Dedifferentiated amniotic fluid mesenchymal stem cell (primary cell): Measurements from ENCODE around the gene SPHK1.

Source experiments
- DNase-seq: peaks from one replicate; pipeline ENCODE4 v3.0.0-alpha.2; 2016; ENCODE audit errors: extremely low spot score

Gene SPHK1

DNA sequence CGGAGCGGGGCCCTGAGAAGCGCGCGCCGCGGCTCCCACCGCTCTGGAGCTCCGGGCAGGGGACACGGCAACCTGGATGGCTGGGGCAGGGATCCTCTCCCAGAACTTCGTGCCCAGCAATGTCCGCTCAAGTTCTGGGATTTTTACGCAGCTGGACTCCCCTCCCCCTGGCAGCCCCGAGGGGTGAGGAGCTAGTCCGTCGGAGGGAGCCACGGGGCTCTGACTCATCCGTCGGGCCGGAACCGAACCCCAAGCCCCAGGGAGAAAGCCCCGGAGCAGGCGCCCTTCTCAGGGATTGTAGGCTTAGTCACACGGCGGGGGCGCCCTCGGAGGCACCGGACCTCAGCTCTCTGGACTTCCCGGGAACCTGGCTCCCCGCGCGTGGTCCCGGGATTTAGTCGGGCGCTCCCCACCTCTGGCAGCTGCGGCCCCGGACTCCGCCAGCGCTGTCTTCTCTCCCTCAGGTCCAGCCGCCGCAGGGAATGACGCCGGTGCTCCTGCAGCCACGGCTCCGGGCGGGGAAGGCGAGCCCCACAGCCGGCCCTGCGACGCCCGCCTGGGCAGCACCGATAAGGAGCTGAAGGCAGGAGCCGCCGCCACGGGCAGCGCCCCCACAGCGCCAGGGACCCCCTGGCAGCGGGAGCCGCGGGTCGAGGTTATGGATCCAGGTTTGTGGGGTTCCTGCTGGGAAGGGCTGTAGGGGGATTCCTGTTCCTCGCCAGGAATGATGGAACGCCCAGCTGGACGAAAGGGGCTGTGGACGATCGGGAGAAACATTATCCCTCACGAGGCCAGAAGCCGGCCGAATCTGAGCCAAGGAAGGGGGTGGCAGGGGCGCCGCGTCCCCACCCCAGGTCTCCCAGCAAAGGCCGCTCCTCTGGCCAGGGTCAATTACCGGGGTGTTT, 830 bp downstream of the SPHK1 start:
- peak; percentile 23 for DNase-seq

DNA sequence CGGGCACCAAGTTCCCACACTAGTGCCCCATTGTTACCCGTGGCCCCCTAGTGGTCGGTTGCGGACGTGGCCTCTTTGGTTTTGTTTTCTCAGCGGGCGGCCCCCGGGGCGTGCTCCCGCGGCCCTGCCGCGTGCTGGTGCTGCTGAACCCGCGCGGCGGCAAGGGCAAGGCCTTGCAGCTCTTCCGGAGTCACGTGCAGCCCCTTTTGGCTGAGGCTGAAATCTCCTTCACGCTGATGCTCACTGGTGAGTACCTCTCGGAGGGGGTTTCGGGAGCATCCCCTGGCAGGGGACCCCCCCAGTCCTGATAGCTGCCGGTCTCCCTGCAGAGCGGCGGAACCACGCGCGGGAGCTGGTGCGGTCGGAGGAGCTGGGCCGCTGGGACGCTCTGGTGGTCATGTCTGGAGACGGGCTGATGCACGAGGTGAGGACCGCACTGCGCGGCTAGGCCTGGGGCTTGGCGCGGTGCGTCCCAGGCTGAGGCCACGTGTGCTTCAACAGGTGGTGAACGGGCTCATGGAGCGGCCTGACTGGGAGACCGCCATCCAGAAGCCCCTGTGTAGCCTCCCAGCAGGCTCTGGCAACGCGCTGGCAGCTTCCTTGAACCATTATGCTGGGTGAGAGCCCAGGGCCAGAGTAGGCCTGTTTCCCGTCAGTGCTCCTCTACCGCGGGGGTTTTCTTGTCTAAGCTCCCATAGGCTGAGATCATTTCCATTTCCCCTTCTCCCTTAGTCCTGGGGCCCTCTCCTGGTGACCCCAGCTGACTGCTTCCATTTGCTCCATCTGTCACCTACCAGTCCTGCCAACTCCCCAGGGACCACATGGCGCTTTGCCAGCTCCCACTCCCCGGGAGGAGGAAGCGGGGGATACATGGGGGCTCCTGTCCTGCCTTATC, 1.7 kb downstream of the SPHK1 start:
- DNase-seq, result peak; percentile 73

DNA sequence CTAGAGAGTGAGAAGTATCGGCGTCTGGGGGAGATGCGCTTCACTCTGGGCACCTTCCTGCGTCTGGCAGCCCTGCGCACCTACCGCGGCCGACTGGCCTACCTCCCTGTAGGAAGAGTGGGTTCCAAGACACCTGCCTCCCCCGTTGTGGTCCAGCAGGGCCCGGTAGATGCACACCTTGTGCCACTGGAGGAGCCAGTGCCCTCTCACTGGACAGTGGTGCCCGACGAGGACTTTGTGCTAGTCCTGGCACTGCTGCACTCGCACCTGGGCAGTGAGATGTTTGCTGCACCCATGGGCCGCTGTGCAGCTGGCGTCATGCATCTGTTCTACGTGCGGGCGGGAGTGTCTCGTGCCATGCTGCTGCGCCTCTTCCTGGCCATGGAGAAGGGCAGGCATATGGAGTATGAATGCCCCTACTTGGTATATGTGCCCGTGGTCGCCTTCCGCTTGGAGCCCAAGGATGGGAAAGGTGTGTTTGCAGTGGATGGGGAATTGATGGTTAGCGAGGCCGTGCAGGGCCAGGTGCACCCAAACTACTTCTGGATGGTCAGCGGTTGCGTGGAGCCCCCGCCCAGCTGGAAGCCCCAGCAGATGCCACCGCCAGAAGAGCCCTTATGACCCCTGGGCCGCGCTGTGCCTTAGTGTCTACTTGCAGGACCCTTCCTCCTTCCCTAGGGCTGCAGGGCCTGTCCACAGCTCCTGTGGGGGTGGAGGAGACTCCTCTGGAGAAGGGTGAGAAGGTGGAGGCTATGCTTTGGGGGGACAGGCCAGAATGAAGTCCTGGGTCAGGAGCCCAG, 2.8 kb downstream of the SPHK1 start:
- no peak for DNase-seq

- DNase-seq, result no peak
These were observed 4.8 kb downstream of the SPHK1 start for GRCh38 chr17:76388966-76389888.

DNA sequence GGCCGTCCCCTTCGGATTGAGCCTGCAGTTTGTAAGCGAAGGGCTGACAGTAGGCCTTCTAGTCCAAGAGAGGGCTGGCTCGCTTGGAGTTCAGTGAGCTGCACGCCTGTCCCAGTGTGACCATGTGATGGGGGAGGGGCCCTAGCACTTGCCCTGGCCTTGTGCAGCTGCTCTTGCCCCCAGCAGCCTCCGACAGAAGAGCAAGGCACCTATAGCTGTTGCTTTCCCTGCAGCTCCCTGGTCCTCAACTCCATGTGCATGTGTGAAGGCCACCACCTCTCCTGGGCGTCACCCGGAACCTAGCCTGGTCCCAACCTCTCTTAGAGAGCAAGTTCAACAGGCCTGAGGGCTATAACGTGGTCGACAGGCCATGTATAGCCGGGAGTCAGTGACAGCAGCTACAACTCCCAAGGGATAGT, 5.6 kb downstream of the SPHK1 start:
- DNase-seq, result no peak

GRCh38 chr17:76391200-76391715, 6.8 kb downstream of the SPHK1 start:
- no peak for DNase-seq

GRCh38 chr17:76394166-76394565, 9.8 kb downstream of the SPHK1 start:
- no peak for DNase-seq

- no peak for DNase-seq
These were observed 11.6 kb downstream of the SPHK1 start for GRCh38 chr17:76395980-76396379.

DNA sequence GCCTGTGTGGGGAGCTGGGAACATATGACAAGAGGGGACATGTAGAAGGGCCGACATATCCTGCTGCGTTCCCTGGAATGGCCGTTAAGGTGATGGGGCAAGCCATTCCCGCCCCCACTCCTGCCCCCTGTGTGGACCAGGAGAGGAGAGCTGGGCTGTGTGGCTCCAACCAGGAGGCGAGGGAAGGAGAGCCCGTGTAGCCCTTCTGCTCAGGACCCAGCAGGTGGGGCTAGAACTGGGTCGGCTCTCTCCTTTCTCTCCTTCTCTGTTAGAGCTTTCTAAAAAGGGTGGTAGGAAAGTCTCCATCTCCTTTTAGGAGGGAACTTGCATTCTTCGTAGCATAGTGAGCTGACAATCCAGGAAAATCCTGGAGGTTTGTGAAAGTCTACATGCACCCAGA, 12.8 kb downstream of the SPHK1 start:
- no peak for DNase-seq

GRCh38 chr17:76397687-76398522, 13.5 kb downstream of the SPHK1 start:
- peak; percentile 76 for DNase-seq

- DNase-seq, result no peak
These were observed 14.2 kb downstream of the SPHK1 start for GRCh38 chr17:76398523-76399174.

DNA sequence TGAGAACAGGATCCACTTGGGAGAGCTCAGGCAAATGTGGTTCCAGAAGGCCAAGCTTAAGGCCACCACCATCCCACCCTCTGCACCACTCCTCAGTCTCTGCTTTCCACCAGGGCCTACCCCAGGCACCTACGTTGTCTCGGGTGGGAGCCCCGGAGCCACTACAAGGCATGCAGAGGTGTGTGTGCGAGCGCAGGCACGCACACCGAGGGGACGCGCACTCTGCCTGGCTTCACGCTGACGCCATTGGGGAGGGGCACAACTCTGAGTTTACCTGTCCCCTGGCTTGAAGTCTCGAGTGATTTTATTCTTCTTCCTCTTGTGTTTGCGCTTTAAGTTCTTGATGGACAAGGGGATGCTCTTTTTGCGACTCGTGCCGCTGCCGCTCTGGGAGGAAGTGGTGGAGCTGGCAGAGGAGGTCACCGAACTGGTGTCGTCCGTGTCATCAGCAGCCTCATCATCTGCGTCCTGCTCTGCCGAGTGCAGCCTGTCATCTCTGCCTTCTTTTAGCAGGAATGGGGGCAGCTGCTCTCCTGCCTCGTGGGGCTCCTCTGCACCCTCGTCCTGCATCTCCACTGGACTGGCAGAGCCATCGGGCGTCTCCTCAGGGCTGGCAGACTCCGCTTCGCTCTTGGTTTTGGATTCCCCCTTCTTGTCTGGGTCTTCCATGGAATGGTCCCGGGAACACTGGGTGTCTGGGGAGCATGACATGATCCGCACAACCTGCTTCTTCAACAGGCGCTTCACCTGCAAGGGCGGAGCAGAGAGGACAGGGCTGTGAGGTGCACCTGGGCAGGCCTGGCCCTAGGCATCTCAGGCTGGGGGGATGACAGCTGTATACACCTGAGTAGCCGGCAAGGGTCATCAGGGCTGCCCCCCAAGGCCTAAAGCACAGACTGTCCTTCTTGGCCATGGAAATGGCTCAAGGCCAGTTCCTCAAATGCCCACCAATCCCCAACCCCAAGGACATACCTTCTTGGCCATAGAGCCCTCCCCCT, 15.1 kb downstream of the SPHK1 start:
- no peak for DNase-seq

DNA sequence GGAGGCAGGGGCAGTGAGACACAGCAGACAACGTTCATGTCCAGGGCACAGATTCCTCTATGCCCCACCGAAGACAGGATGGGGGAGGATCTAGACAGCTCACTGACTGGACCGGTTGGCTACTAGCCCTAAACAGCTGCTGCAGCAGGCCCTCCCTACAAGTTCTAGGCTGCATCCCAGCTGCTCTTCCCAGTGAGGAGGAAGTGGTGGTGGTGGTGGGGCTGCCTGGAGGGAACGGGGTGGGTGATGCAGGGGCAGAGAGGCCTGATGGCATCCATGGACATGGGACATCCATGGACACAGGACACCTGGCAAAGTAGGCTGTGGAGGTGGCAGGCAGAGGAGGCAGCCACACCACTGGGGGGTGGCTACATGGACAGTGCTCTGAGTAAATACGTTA, 18.3 kb downstream of the SPHK1 start:
- DNase-seq, result no peak

GRCh38 chr17:76404256-76404655, 19.8 kb downstream of the SPHK1 start:
- no peak for DNase-seq

- DNase-seq, result no peak
These were observed 20.7 kb downstream of the SPHK1 start for GRCh38 chr17:76404976-76405563.

GRCh38 chr17:76405607-76405966, 21.2 kb downstream of the SPHK1 start:
- no peak for DNase-seq

DNA sequence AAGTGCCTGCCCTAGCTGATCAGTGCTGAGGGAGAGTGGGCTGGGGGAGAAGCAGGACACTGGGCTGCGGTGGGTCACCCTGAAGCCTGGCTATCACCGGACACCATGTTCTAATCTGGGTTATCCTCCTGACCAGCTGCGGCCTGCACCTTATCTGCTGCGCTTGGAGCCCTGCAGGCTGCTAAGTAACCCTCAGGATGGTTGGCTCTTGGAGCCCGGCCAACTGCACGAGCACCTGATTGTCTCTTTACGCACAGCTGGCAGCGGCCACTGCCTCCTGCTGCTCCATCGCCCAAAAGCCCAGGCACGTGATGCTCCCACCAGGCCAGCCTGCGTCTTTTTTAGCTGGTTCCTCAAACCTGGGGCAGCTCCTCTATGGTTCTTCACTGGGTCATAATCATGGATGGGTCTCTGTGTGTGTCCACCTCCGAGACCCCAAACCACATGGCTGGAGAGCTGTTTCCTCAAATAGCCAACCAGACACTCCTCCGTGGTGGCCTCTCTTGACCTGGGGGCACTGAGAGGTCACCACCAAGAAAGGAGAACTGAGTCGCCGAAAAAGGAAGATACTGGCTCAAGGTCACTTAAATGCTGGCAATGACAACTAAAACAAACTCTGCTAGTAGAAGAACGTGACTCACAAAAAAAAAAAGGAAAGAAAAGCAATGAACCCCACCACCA, 21.7 kb downstream of the SPHK1 start:
- no peak for DNase-seq
